Omental fat pad (tissue), 4 donors: ENCODE results near the gene TMEM174. TPM values are rescaled to one million over a fixed set of nuclear protein-coding genes. Genes with fewer than 3 reads are reported as not detected.

Experiments used
- ATAC-seq: fragments of 150-250 bp; one replicate; pipeline ENCODE4 v1.9.1; 2016; ENCODE audit warnings: mild to moderate bottlenecking, moderate library complexity; ENCODE audit not compliant: low FRiP score
- DNase-seq: peaks from one replicate; pipeline ENCODE4 v3.0.0-alpha.2; 2019; ENCODE audit warnings: low spot score
- CTCF ChIP-seq, 3 donors: fragments of 450-650 bp; IDR thresholded peaks; one replicate each; pipeline ENCODE4 v1.5.1; 2016 to 2017; ENCODE audit warnings: antibody characterized with exemption in 3 of 3, mild to moderate bottlenecking in 3 of 3, moderate library complexity in 2 of 3
- total RNA-seq, 4 donors: library from RNA; depleted of rRNA; stranded (reverse); fragments of >200 nt; gene quantifications; one replicate each; pipeline ENCODE4 v1.1.0, GENCODE V29; 2016

TMEM174 gene
- total RNA-seq, 4 donors from 2014 or later, result not detected

- no peak for ATAC-seq
- TF ChIP-seq CTCF (IDR thresholded peaks at IDR 0.05), result no peak
- no peak for DNase-seq
Measured at GRCh38 chr5:73189871-73190376, 16.9 kb downstream of the TMEM174 start.

- no peak for ATAC-seq
- no peak for TF ChIP-seq CTCF (IDR thresholded peaks at IDR 0.05)
Measured at GRCh38 chr5:73192370-73192769, 19.4 kb downstream of the TMEM174 start.

GRCh38 chr5:73193592-73193991, 20.6 kb downstream of the TMEM174 start:
- ATAC-seq (no peak), DNase-seq (no peak)
- no peak for TF ChIP-seq CTCF (IDR thresholded peaks at IDR 0.05)

More at GRCh38 chr5:73192370-73192769, 19.4 kb downstream of the TMEM174 start:
- no peak for DNase-seq

GRCh38 chr5:73196201-73196600, 23.2 kb downstream of the TMEM174 start:
- no peak for TF ChIP-seq CTCF (IDR thresholded peaks at IDR 0.05)
- no peak for DNase-seq
- no peak for ATAC-seq

- ATAC-seq (no peak), DNase-seq (no peak)
- no peak for TF ChIP-seq CTCF (IDR thresholded peaks at IDR 0.05)
Measured at GRCh38 chr5:73197637-73198257, 24.8 kb downstream of the TMEM174 start.

- TF ChIP-seq CTCF (IDR thresholded peaks at IDR 0.05), result no peak
- ATAC-seq (no peak), DNase-seq (no peak)
Measured at GRCh38 chr5:73198833-73199592, 26.0 kb downstream of the TMEM174 start.
